Left ventricle myocardium inferior (tissue), 1 donor: ENCODE data around the gene YIF1A. TPM values are rescaled to one million over a fixed set of nuclear protein-coding genes. Genes with fewer than 3 reads are reported as not detected.
"Not testable (repeated sequence)": the region's sequence is repeated elsewhere in the genome, so short reads cannot be mapped to it uniquely, and the experiment has no call there.

Experiments used
- DNase-seq: peaks from one replicate; pipeline ENCODE4 v3.0.0-alpha.2; 2020
- H3K27ac ChIP-seq: fragments of 200-600 bp; replicated peaks from 2 replicates; pipeline ENCODE4 v1.8.0; 2021
- H3K27me3 ChIP-seq: fragments of 200-600 bp; 2 replicates; pipeline ENCODE4 v1.8.0; 2021; ENCODE audit warnings: low read depth
- H3K36me3 ChIP-seq: fragments of 200-600 bp; 2 replicates; pipeline ENCODE4 v1.8.0; 2021
- H3K4me1 ChIP-seq: fragments of 200-600 bp; 2 replicates; pipeline ENCODE4 v1.8.0; 2021
- H3K4me3 ChIP-seq: fragments of 200-600 bp; 2 replicates; pipeline ENCODE4 v1.8.0; 2021; ENCODE audit warnings: mild to moderate bottlenecking, moderate library complexity
- H3K9me3 ChIP-seq: fragments of 200-600 bp; replicated peaks from 2 replicates; pipeline ENCODE4 v1.8.0; 2021
- intact Hi-C: fragments of 100-400 bp; cut with micrococcal nuclease; formaldehyde crosslinking; loops from one replicate; pipeline ENCODE4 v1.11.0; 2022
- total RNA-seq: library from RNA; stranded (reverse); fragmentation: NEBNext Ultra II Directional; extraction: Animal tissue kit (Norgen Biotek cat#: 25700); gene quantifications from one replicate; pipeline ENCODE4 v1.2.1, GENCODE V29; 2021
- TF ChIP-seq, protein P1 (sequence below): fragments of 200-600 bp; IDR thresholded peaks from 2 replicates; pipeline ENCODE4 v1.8.0; 2021; ENCODE audit warnings: antibody characterized with exemption, mild to moderate bottlenecking, borderline replicate concordance
- donor health status: DM: no; HTN: yes; CAD: no; lungs with severe emphysema.

YIF1A gene
- total RNA-seq, 1 donor from 2014 or later, result 45.6 TPM

DNA sequence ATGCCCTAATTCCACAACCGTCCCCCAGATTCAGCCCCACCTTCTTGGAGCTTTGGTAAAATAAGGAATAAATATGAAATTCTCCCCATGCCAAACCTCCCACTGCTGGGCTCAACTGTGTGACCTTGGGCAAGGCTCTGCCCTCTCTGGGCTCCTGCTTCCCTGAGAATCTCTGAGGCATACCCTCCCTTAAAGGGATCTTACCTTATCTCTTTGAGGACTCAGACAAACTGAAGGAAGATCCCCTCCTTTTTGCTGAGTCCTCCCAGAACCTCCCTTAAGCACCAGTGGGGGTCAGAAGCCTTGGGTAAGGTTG, 25.2 kb upstream of the YIF1A start:
- Histone ChIP-seq H3K4me1 (peaks cover 51% of the 10 kb centered on the region), H3K27me3 (no peaks in the 10 kb centered on the region), H3K36me3 (no peaks in the 10 kb centered on the region), H3K27ac (peak overlapping the region; percentile 92), H3K9me3 (no peaks in the 10 kb centered on the region), H3K4me3 (peak overlapping the region; percentile 73)
- DNase-seq, result no peak
- intact Hi-C loops, result loop anchor here (5.0 kb wide), 1 partner anchor 73 kb away; no protein-coding TSS in a partner anchor
- TF ChIP-seq, protein P1, sequence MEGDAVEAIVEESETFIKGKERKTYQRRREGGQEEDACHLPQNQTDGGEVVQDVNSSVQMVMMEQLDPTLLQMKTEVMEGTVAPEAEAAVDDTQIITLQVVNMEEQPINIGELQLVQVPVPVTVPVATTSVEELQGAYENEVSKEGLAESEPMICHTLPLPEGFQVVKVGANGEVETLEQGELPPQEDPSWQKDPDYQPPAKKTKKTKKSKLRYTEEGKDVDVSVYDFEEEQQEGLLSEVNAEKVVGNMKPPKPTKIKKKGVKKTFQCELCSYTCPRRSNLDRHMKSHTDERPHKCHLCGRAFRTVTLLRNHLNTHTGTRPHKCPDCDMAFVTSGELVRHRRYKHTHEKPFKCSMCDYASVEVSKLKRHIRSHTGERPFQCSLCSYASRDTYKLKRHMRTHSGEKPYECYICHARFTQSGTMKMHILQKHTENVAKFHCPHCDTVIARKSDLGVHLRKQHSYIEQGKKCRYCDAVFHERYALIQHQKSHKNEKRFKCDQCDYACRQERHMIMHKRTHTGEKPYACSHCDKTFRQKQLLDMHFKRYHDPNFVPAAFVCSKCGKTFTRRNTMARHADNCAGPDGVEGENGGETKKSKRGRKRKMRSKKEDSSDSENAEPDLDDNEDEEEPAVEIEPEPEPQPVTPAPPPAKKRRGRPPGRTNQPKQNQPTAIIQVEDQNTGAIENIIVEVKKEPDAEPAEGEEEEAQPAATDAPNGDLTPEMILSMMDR, result no peak

DNA sequence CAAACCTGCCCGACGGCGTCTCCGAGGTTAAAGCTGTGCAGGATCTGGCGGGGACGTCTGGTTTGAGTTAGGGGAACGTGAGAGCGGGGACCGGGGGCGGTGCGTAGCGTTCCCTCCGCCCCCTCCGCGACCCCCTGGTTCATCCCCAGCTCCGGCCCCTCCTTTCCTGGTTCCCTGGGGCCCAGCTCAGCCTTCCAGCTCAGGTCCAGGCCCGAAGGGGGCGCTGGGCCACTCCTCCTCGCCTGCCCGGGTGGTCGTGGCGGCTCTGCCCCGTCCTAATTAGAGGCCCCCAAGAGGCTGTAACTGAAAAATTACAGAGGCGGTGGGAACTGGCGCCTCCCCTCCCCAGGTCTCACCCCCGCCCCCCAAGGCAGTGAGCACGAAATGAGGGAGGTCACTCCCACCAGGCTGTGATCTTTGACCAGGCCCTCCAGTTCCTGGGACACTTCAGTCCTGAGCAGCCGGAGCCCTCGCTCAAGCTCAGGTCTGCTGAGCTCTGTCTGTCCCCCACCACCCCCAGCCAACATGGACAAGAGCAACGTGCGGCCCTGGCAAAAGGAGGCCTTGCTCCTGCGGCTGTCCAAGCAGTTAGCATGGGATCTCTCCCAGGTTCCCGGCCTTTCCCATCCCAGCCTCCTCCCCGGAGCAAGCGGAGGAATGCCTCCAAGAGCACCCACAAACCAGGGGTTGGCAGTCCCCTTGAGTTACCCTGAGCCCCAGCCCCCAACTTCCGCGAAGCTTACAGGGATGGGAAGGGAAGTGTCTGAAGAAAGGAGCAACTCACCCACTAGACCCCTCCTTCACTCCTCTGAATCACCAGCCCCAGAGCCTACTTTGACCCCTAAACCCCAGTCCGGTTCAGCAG, 24.6 kb upstream of the YIF1A start:
- TF ChIP-seq, protein P1, result peak; percentile 23
- H3K27ac ChIP-seq, result peak overlapping the region; percentile 92
- DNase-seq, result peak; percentile 41
- H3K9me3 ChIP-seq, result no peaks in the 10 kb centered on the region
- H3K4me3 ChIP-seq, result peak overlapping the region; percentile 73
- H3K36me3 ChIP-seq, result no peaks in the 10 kb centered on the region
- intact Hi-C loops, result loop anchor here (5.0 kb wide), 1 partner anchor 74 kb away; no protein-coding TSS in a partner anchor
- no peaks in the 10 kb centered on the region for H3K27me3 ChIP-seq
- H3K4me1 ChIP-seq, result peaks cover 45% of the 10 kb centered on the region

GRCh38 chr11:66312549-66313320, 23.8 kb upstream of the YIF1A start:
- no peaks in the 10 kb centered on the region for H3K9me3 ChIP-seq
- no peaks in the 10 kb centered on the region for H3K36me3 ChIP-seq
- no peaks in the 10 kb centered on the region for H3K27me3 ChIP-seq
- peaks cover 37% of the 10 kb centered on the region for H3K4me1 ChIP-seq
- H3K4me3 ChIP-seq, result peak overlapping the region; percentile 73
- intact Hi-C loops, result loop anchor here (5.0 kb wide), 1 partner anchor 75 kb away; no protein-coding TSS in a partner anchor
- peak overlapping the region; percentile 92 for H3K27ac ChIP-seq
- peak; percentile 99 for DNase-seq
- TF ChIP-seq, protein P1, result no peak

- intact Hi-C loops, result loop anchor here (5.0 kb wide), 1 partner anchor 75 kb away; no protein-coding TSS in a partner anchor
- H3K36me3 ChIP-seq, result no peaks in the 10 kb centered on the region
- no peaks in the 10 kb centered on the region for H3K27me3 ChIP-seq
- peak; percentile 93 for DNase-seq
- H3K4me3 ChIP-seq, result peak overlapping the region; percentile 73
- TF ChIP-seq, protein P1, result peak; percentile 48
- H3K27ac ChIP-seq, result peak overlapping the region; percentile 92
- no peaks in the 10 kb centered on the region for H3K9me3 ChIP-seq
- peaks cover 30% of the 10 kb centered on the region for H3K4me1 ChIP-seq
Observed at GRCh38 chr11:66311965-66312548, 23.1 kb upstream of the YIF1A start.

DNA sequence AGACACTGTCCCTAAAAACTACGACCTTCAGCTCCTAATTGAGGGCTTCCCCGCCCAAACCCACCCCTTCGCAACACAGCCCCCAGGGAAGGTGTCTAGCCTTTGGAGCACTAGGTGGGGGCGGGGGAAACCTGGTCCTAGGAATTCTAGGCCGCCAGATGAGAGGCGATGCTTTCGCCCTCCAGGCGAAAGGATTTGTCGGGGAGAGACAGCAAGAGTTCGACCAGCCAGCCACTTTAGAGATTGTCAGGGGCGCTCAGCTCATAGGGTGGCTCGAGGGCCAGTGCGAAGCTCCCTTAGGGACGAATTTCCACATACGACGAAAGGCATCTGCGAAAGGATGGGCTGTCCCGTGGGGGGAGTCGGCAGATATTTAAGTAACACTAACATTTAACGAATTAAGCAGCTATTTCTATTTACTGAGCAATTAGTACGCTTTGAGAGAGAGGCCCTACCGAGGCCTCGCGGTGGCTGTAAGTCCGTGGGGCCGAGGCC, 22.6 kb upstream of the YIF1A start:
- Histone ChIP-seq H3K36me3 (no peaks in the 10 kb centered on the region), H3K4me3 (peak overlapping the region; percentile 73), H3K27me3 (no peaks in the 10 kb centered on the region), H3K4me1 (peaks cover 25% of the 10 kb centered on the region), H3K9me3 (no peaks in the 10 kb centered on the region), H3K27ac (peak overlapping the region; percentile 92)
- no peak for DNase-seq
- TF ChIP-seq, protein P1, result peak; percentile 94
- intact Hi-C loops, result loop anchor here (5.0 kb wide), 1 partner anchor 76 kb away; no protein-coding TSS in a partner anchor

DNA sequence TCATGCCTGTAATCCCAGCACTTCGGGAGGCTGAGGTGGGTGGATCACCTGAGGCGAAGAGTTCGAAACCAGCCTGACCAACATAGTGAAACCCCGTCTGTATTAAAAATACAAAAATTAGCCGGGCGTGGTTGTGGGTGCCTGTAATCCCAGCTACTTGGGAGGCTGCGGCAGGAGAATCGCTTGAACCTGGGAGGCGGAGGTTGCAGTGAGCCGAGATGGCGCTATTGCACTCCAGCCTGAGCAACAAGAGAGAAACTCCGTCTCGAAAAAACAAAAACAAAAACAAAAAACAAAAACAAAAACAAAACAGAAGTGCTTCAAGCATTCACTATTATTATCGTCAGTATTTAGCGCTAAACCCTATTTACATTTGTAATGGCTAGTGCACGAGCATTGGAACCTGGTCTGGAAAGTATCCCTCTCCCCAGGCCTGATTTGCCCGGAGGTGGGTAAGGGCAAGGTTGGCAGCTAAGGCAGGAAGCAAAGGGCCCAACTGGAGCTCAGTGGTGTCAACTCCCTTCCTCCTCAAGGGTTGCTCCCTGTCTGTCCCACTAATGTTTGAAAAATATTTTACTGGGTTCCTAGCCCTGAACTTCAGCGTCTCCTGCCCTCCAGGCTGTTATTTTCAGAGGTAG, 22.0 kb upstream of the YIF1A start:
- not testable (repeated sequence) for DNase-seq, H3K27ac ChIP-seq
- intact Hi-C loops, result loop anchor here (5.0 kb wide), 1 partner anchor 76 kb away; no protein-coding TSS in a partner anchor

More for the DNA sequence above, 22.0 kb upstream of the YIF1A start:
- not testable (repeated sequence) for H3K4me3 ChIP-seq, H3K36me3 ChIP-seq, H3K27me3 ChIP-seq, H3K9me3 ChIP-seq
- H3K4me1 ChIP-seq, result peaks cover 19% of the 10 kb centered on the region
